PC-3 (cell line): ENCODE results near the gene CDH12. TPM values are rescaled to one million over a fixed set of nuclear protein-coding genes. Genes with fewer than 3 reads are reported as not detected.

Experiments
- ATAC-seq: fragments of 200-7000 bp; cut with Tn5 transposase; 2 replicates; pipeline ENCODE4 v1.9.1; 2020; ENCODE audit warnings: mild to moderate bottlenecking, moderate library complexity
- BruUV-seq: library from RNA; stranded (reverse); fragments of 400-500 nt; replicated peaks from 2 replicates; lab custom pipeline; 2021; lab: Mats Ljungman, UMichigan
- CTCF ChIA-PET: fragments of 300-600 bp; sonication (Branson Sonifier 250); formaldehyde crosslinking; loops from one replicate; lab custom pipeline; 2022; ENCODE audit warnings: antibody characterized with exemption; lab: Charles Lee
- POLR2A ChIA-PET: fragments of 300-600 bp; sonication (Branson Sonifier 250); formaldehyde crosslinking; loops from one replicate; lab custom pipeline; 2022; ENCODE audit warnings: antibody characterized with exemption; ENCODE audit not compliant: unreplicated experiment; lab: Charles Lee
- DNase-seq: peaks from one replicate; pipeline ENCODE4 v3.0.0-alpha.2; 2015
- H2AFZ ChIP-seq: fragments of 300-600 bp; sonication (generic); 2 replicates; pipeline ENCODE4 v1.6.0; 2016; ENCODE audit warnings: antibody characterized with exemption, low read length
- H3F3A ChIP-seq: fragments of 300-600 bp; sonication (generic); one replicate; pipeline ENCODE4 v1.6.0; 2017; ENCODE audit warnings: antibody characterized with exemption, low read length, control low read depth, mild to moderate bottlenecking; ENCODE audit not compliant: unreplicated experiment
- H3K27ac ChIP-seq: fragments of 300-600 bp; sonication (generic); 2 replicates; pipeline ENCODE4 v1.5.1; 2016; ENCODE audit warnings: mild to moderate bottlenecking, low read length
- H3K27me3 ChIP-seq: fragments of 300-600 bp; sonication (generic); 2 replicates; pipeline ENCODE4 v1.6.1; 2016; ENCODE audit warnings: low read length, mixed read lengths
- H3K36me3 ChIP-seq: fragments of 300-600 bp; sonication (generic); 2 replicates; pipeline ENCODE4 v1.6.1; 2016; ENCODE audit warnings: low read depth, mixed run types, low read length, mixed read lengths
- H3K4me1 ChIP-seq: fragments of 300-600 bp; sonication (generic); 2 replicates; pipeline ENCODE4 v1.5.1; 2016; ENCODE audit warnings: low read length; ENCODE audit not compliant: insufficient read depth
- H3K4me2 ChIP-seq: fragments of 300-600 bp; sonication (generic); 2 replicates; pipeline ENCODE4 v1.6.0; 2016; ENCODE audit warnings: low read length
- H3K4me3 ChIP-seq: fragments of 300-600 bp; sonication (generic); 2 replicates; pipeline ENCODE4 v1.5.1; 2016; ENCODE audit warnings: mild to moderate bottlenecking, low read length, mixed read lengths
- H3K79me2 ChIP-seq: fragments of 300-600 bp; sonication (generic); 2 replicates; pipeline ENCODE4 v1.6.1; 2017; ENCODE audit warnings: low read length, mixed read lengths
- H3K9ac ChIP-seq: fragments of 300-600 bp; sonication (generic); 2 replicates; pipeline ENCODE4 v1.6.0; 2016; ENCODE audit warnings: mild to moderate bottlenecking, low read length
- H3K9me2 ChIP-seq: fragments of 300-600 bp; sonication (generic); replicated peaks from 2 replicates; pipeline ENCODE4 v1.6.1; 2016; ENCODE audit warnings: mixed run types, low read length, mixed read lengths
- H3K9me3 ChIP-seq: fragments of 300-600 bp; sonication (generic); 2 replicates; pipeline ENCODE4 v1.6.1; 2016; ENCODE audit warnings: low read length, mixed read lengths
- H4K20me1 ChIP-seq: fragments of 300-600 bp; sonication (generic); 2 replicates; pipeline ENCODE4 v1.6.1; 2016; ENCODE audit warnings: low read length, mixed read lengths
- EZH2 ChIP-seq: fragments of 300-600 bp; sonication (generic); IDR thresholded peaks from one replicate; pipeline ENCODE4 v1.6.1; 2017; ENCODE audit warnings: antibody characterized with exemption, mild to moderate bottlenecking, low read length; ENCODE audit not compliant: unreplicated experiment
- EZH2phosphoT487 ChIP-seq: fragments of 300-600 bp; sonication (generic); IDR thresholded peaks from 2 replicates; pipeline ENCODE4 v1.6.1; 2018; ENCODE audit warnings: mild to moderate bottlenecking, antibody characterized with exemption, low read length, borderline replicate concordance
- intact Hi-C: fragments of 100-400 bp; cut with micrococcal nuclease; formaldehyde crosslinking; loops from 2 replicates; pipeline ENCODE4 v1.9.0; 2023
- total RNA-seq: library from RNA; depleted of rRNA; stranded (reverse); fragments of >200 nt; gene quantifications from 2 replicates; pipeline ENCODE4 v1.2.3, GENCODE V29; 2014
- TF ChIP-seq, protein P1 (sequence below): fragments of 300-600 bp; sonication (generic); conservative IDR thresholded peaks from 2 replicates; pipeline ENCODE4 v1.5.1; 2017; ENCODE audit warnings: antibody characterized with exemption, low read depth, mild to moderate bottlenecking, low read length

The CDH12 gene
- total RNA-seq, 1 experiment from 2014 or later: 0.44 TPM

DNA sequence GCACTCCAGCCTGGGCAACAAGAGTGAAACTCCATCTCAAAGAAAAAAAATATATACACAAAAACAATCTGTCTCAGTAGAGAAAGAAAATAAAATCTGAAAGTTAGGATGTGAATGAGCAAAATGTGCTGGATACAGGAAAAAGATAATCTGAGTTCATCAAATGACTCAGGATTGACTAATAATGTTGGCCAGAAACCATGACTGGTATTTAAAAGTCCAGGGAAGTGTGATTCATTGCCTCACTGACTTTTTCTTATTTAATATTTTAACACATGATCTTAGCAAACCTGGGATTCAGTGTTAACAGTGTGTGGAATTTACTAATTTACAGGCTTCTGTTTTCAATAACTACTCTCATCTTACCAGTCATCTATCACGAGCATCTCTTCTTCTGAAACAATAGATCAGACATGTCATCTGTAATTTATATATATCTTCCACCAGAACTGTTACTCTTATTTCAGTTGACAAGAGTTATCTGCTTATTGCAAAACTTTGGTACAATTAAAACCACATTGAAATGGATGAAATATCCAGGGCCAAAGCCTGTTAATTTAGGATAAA is 256.7 kb downstream of the CDH12 start:
- Histone ChIP-seq H3K4me1 (peaks cover 7% of the 10 kb centered on the region; the same call in 1 of the 2 replicates), H3K27ac (peak overlapping the region; percentile 47; the same call in 1 of the 2 replicates), H2AFZ (no peak overlapping the region), H3K4me3 (no peak overlapping the region), H3K9me2 (no peaks in the 10 kb centered on the region), H3F3A (no peaks in the 10 kb centered on the region), H4K20me1 (no peaks in the 10 kb centered on the region), H3K79me2 (no peaks in the 10 kb centered on the region), H3K27me3 (no peaks in the 10 kb centered on the region), H3K36me3 (no peaks in the 10 kb centered on the region), H3K9ac (no peak overlapping the region), H3K4me2 (peak overlapping the region; percentile 53), H3K9me3 (no peaks in the 10 kb centered on the region)
- intact Hi-C loops: no loop called here
- DNase-seq (peak; percentile 90), ATAC-seq (peak; percentile 92)
- no TSS peak for BruUV-seq
- POLR2A ChIA-PET: no interaction called here
- CTCF ChIA-PET: no interaction called here
- TF ChIP-seq EZH2phosphoT487 (no peak), EZH2 (no peak)
- TF ChIP-seq, protein P1, sequence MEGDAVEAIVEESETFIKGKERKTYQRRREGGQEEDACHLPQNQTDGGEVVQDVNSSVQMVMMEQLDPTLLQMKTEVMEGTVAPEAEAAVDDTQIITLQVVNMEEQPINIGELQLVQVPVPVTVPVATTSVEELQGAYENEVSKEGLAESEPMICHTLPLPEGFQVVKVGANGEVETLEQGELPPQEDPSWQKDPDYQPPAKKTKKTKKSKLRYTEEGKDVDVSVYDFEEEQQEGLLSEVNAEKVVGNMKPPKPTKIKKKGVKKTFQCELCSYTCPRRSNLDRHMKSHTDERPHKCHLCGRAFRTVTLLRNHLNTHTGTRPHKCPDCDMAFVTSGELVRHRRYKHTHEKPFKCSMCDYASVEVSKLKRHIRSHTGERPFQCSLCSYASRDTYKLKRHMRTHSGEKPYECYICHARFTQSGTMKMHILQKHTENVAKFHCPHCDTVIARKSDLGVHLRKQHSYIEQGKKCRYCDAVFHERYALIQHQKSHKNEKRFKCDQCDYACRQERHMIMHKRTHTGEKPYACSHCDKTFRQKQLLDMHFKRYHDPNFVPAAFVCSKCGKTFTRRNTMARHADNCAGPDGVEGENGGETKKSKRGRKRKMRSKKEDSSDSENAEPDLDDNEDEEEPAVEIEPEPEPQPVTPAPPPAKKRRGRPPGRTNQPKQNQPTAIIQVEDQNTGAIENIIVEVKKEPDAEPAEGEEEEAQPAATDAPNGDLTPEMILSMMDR: no peak

DNA sequence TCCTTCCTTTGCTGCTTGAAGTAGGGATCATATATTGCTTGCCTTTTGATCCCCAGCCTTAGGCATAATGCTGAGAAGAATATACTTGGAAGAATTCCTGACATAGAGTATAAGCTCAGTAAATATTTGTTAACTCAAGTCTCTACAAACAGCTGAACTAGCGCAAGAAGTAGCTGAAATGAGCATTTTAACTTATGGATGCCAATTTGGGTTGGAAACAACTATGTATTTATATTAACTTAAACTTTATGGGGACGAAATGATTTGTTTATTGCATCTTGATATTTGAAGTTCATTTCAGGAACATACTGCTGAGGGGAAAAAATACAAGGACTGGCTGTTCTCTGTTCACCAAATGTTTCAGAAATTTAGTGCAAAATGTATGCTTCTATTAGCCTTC is 258.7 kb downstream of the CDH12 start:
- Histone ChIP-seq H3K79me2 (no peaks in the 10 kb centered on the region), H3K36me3 (no peaks in the 10 kb centered on the region), H3K27me3 (no peaks in the 10 kb centered on the region), H4K20me1 (no peaks in the 10 kb centered on the region), H3K4me2 (no peak overlapping the region), H3K4me1 (peaks cover 7% of the 10 kb centered on the region; the same call in 1 of the 2 replicates), H2AFZ (no peak overlapping the region), H3K9ac (no peak overlapping the region), H3K9me2 (no peaks in the 10 kb centered on the region), H3K4me3 (no peak overlapping the region), H3F3A (no peaks in the 10 kb centered on the region), H3K27ac (no peak overlapping the region), H3K9me3 (no peaks in the 10 kb centered on the region)
- TF ChIP-seq EZH2: no peak
- TF ChIP-seq, protein P1: no peak
- no peak for TF ChIP-seq EZH2phosphoT487
- CTCF ChIA-PET: no interaction called here
- POLR2A ChIA-PET: no interaction called here
- BruUV-seq: no TSS peak
- intact Hi-C loops: no loop called here
- DNase-seq (no peak), ATAC-seq (no peak)

DNA sequence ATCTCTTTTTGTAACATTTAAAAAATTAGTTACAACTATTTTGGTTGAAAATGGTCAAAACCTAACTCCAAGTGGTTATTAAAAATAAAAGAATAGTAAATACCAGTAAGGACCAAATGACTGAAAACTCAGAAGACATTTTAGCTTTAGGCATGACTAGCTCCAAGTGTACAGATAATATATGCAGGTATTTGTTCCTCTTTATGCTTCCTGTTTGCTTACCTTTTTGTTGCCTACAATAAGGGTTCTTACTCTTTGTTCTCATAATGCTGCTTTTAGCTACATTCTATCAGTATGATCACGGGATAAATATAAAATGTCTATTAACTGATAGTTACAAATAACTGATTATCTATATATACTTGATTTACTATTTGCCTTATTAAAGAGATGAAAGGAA is 259.6 kb downstream of the CDH12 start:
- no peak for DNase-seq
- no peak overlapping the region for H3K27ac ChIP-seq
- peaks cover 7% of the 10 kb centered on the region; the same call in 1 of the 2 replicates for H3K4me1 ChIP-seq
- intact Hi-C loops: no loop called here
- ChIA-PET CTCF (no interaction called here), POLR2A (no interaction called here)
- H3F3A ChIP-seq: no peaks in the 10 kb centered on the region
- no peak overlapping the region for H3K4me3 ChIP-seq
- no peak overlapping the region for H3K9ac ChIP-seq
- H3K9me2 ChIP-seq: no peaks in the 10 kb centered on the region
- no peak overlapping the region for H3K4me2 ChIP-seq
- no peak for ATAC-seq
- no TSS peak for BruUV-seq
- no peaks in the 10 kb centered on the region for H3K9me3 ChIP-seq
- H3K27me3 ChIP-seq: no peaks in the 10 kb centered on the region
- TF ChIP-seq, protein P1: no peak
- no peak overlapping the region for H2AFZ ChIP-seq
- no peaks in the 10 kb centered on the region for H3K36me3 ChIP-seq
- H4K20me1 ChIP-seq: no peaks in the 10 kb centered on the region
- no peaks in the 10 kb centered on the region for H3K79me2 ChIP-seq
